SK-N-MC (cell line): ENCODE data around the gene SDSL.
A peak's percentile ranks its signal among the peaks of the same experiment; 100 is the strongest.

Source experiments
- DNase-seq: peaks from one replicate; pipeline ENCODE4 v3.0.0-alpha.2; 2011; ENCODE audit warnings: low read depth, low spot score
- H3K27ac ChIP-seq: fragments of 200-600 bp; sonication (generic); 2 replicates; pipeline ENCODE4 v1.5.1; 2016; ENCODE audit warnings: mixed run types
- H3K36me3 ChIP-seq: fragments of 200-600 bp; sonication (generic); 2 replicates; pipeline ENCODE4 v1.6.1; 2017; ENCODE audit warnings: antibody characterized with exemption, low read length, mixed read lengths; ENCODE audit not compliant: insufficient read depth
- H3K4me3 ChIP-seq: fragments of 200-600 bp; sonication (generic); 2 replicates; pipeline ENCODE4 v1.5.1; 2016
- H3K9ac ChIP-seq: fragments of 200-600 bp; sonication (generic); 2 replicates; pipeline ENCODE4 v1.8.0; 2017; ENCODE audit warnings: mixed run types, mixed read lengths; ENCODE audit not compliant: insufficient read length
- H3K9me3 ChIP-seq: fragments of 200-600 bp; sonication (generic); 2 replicates; pipeline ENCODE4 v1.6.1; 2017; ENCODE audit warnings: low read depth, mild to moderate bottlenecking, antibody characterized with exemption, low read length, moderate library complexity, mixed read lengths
- EZH2 ChIP-seq: fragments of 200-600 bp; sonication (generic); IDR thresholded peaks from one replicate; pipeline ENCODE4 v1.6.1; 2017; ENCODE audit warnings: antibody characterized with exemption
- FOXP2 ChIP-seq: optimal IDR thresholded peaks from 2 replicates; pipeline ENCODE3; 2011; ENCODE audit warnings: mild to moderate bottlenecking, moderate library complexity; ENCODE audit not compliant: insufficient read depth; ENCODE audit errors: extremely low read length, control extremely low read depth
- POLR2AphosphoS5 ChIP-seq: IDR thresholded peaks from 2 replicates; pipeline ENCODE4 v1.6.1; 2012; ENCODE audit warnings: mild to moderate bottlenecking, low read depth, low read length, borderline replicate concordance

Gene SDSL

GRCh38 chr12:113392520-113392919 is 29.7 kb upstream of the SDSL start:
- no peak for DNase-seq
- TF ChIP-seq FOXP2 (no peak), EZH2 (no peak), POLR2AphosphoS5 (no peak)
- no peaks in the 10 kb centered on the region for H3K9me3 ChIP-seq
- H3K4me3 ChIP-seq: no peak overlapping the region
- H3K36me3 ChIP-seq: no peaks in the 10 kb centered on the region
- H3K27ac ChIP-seq: no peak overlapping the region
- H3K9ac ChIP-seq: no peak overlapping the region

GRCh38 chr12:113392988-113393579 is 29.1 kb upstream of the SDSL start:
- Histone ChIP-seq H3K27ac (no peak overlapping the region), H3K36me3 (no peaks in the 10 kb centered on the region), H3K9me3 (no peaks in the 10 kb centered on the region), H3K9ac (no peak overlapping the region), H3K4me3 (no peak overlapping the region)
- DNase-seq: no peak
- TF ChIP-seq FOXP2 (no peak), EZH2 (no peak), POLR2AphosphoS5 (no peak)

GRCh38 chr12:113393749-113394148 is 28.4 kb upstream of the SDSL start:
- no peak overlapping the region for H3K9ac ChIP-seq
- H3K27ac ChIP-seq: no peak overlapping the region
- no peak overlapping the region for H3K4me3 ChIP-seq
- TF ChIP-seq FOXP2 (no peak), POLR2AphosphoS5 (no peak), EZH2 (no peak)
- H3K9me3 ChIP-seq: no peaks in the 10 kb centered on the region
- no peak for DNase-seq
- no peaks in the 10 kb centered on the region for H3K36me3 ChIP-seq

GRCh38 chr12:113395119-113395518 is 27.1 kb upstream of the SDSL start:
- no peak overlapping the region for H3K27ac ChIP-seq
- TF ChIP-seq FOXP2 (no peak), POLR2AphosphoS5 (no peak), EZH2 (no peak)
- DNase-seq: no peak
- H3K9me3 ChIP-seq: no peaks in the 10 kb centered on the region
- no peak overlapping the region for H3K9ac ChIP-seq
- H3K36me3 ChIP-seq: no peaks in the 10 kb centered on the region
- H3K4me3 ChIP-seq: no peak overlapping the region

- no peaks in the 10 kb centered on the region for H3K9me3 ChIP-seq
- H3K4me3 ChIP-seq: no peak overlapping the region
- no peak for DNase-seq
- H3K36me3 ChIP-seq: no peaks in the 10 kb centered on the region
- TF ChIP-seq FOXP2 (no peak), EZH2 (no peak), POLR2AphosphoS5 (no peak)
- H3K27ac ChIP-seq: peak overlapping the region; percentile 59; the same call in 1 of the 2 replicates
- H3K9ac ChIP-seq: no peak overlapping the region
Observed at GRCh38 chr12:113396200-113396599, 26.0 kb upstream of the SDSL start.

- H3K27ac ChIP-seq: 0 out of 2 replicates have a peak overlapping the region, but pooled peaks have one; percentile 42
- TF ChIP-seq FOXP2: no peak
- TF ChIP-seq POLR2AphosphoS5: no peak
- no peak for TF ChIP-seq EZH2
Observed at GRCh38 chr12:113396828-113397496, 25.2 kb upstream of the SDSL start.

GRCh38 chr12:113397497-113398197 is 24.5 kb upstream of the SDSL start:
- Histone ChIP-seq H3K36me3 (no peaks in the 10 kb centered on the region), H3K9me3 (no peaks in the 10 kb centered on the region), H3K4me3 (no peak overlapping the region), H3K27ac (no peak overlapping the region), H3K9ac (no peak overlapping the region)
- TF ChIP-seq POLR2AphosphoS5 (no peak), EZH2 (no peak), FOXP2 (no peak)
- DNase-seq: no peak

More at GRCh38 chr12:113396828-113397496, 25.2 kb upstream of the SDSL start:
- H3K9ac ChIP-seq: no peak overlapping the region
- DNase-seq: no peak
- no peak overlapping the region for H3K4me3 ChIP-seq
- H3K36me3 ChIP-seq: no peaks in the 10 kb centered on the region
- no peaks in the 10 kb centered on the region for H3K9me3 ChIP-seq
